CD4-positive, alpha-beta T cell treated with Interleukin-17A for 1 hour (primary cell): ENCODE results near the gene LPAR1.
"Not testable (repeated sequence)": the region's sequence is repeated elsewhere in the genome, so short reads cannot be mapped to it uniquely, and the experiment has no call there.

Experiments
- DNase-seq: peaks from one replicate; pipeline ENCODE4 v3.0.0-alpha.2; 2020

LPAR1 gene

DNA sequence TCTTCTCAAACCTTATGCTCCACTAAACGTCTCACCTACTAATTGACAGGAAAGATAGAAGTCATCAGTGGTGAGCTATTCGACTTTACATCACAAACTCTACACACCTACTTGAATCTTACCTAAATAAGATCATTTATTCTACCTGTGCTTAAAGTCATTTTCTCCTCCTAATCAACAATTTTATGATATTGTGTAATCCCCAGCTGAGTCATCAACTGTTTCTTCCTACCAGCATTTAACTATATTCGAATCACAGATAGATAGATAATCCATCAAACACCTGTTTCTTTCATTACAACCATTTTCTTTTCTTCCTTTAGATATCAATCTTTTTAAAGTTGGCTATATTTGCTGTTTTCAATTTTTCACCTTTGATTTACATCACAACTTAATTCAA lies 181.5 kb downstream of the LPAR1 start:
- DNase-seq = no peak

DNA sequence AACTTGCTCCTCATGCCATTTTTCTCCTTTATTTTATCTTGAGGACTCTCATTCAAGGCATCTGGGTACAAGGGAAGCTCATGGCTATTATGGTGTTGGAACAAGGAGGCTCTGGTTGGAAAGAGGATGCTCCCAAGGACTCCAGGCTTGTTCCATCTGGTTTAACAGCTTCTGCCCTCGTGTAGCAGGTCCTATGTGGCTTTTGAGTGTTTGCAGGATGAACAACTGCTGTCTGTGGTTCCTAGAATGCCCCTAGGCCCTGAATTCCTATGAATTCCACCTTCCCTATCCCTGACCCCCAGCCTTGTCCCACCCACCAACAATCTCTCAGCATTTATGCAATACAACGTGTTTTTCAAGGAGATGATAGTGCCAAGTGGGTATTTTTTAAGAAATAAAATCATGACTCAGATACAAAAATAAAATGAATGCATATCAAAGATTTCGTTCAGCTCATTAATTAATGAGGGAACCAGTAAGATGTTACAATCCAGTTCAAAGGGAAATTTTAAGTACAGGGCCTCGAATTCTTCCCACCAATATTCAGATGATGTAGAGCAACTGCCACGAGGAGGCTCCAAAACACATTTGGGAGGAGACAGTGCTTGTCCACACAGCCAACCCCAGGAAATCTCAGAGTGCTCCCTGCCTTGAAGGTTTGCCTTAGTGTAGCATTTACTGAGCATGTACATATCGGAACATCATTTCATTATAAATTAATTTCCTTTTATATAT lies 187.7 kb downstream of the LPAR1 start:
- DNase-seq = no peak

DNA sequence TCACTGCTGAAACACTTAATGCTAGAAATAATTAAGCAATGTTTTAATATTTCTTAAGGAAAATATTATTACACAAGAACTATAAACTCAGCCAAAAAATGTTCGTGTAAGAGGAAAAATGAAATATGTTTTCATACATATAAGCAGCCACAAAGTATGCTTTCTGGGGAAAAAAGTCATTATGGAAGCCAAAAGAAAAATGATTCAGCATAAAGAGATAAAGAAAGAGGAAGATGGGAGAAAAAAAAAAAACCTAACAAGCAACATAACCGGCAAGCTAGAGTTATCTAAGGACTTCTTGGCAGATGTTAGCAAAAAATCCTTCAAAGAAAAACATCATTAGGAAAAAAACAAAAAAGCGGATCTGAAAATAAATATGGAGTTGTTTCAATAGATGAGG lies 190.6 kb downstream of the LPAR1 start:
- DNase-seq = no peak

DNA sequence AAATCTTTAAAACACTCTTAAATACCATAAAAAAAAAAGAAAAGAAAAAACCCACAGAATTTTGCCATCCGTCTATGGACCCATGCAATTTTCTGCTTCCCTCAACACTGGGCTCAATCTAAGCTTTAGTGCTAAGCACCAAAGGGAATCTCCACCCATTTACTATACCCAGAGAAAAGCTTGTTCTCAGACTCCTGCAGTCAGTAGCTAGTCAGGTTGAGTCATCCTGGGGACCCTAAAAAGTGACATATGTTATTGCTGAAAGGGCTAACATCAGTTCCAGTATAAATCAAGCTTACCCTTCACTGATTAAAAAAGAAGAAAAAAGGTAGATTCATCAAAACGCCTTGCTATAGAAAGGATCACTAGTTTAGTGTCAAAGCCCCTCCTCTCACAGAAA lies 192.1 kb downstream of the LPAR1 start:
- DNase-seq = no peak

DNA sequence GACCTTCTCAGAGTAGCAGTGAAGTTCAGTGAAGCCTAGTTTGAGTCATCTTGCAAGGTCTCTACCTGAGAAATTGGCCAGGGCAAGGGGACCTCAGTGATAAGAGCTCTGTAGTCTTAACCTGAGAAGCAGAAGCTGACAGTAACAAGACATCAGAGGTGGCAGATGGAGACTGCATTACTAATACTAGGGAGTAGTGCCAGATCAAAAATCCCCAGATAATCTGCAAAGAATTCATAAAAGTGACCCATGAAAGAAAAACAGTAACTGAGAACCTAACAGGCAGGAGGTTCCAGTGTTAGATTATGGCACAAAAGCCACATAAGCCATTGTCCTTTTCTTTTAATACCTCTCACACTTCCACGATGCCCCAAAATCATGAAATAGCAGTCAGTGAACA lies 194.1 kb downstream of the LPAR1 start:
- DNase-seq = no peak

DNA sequence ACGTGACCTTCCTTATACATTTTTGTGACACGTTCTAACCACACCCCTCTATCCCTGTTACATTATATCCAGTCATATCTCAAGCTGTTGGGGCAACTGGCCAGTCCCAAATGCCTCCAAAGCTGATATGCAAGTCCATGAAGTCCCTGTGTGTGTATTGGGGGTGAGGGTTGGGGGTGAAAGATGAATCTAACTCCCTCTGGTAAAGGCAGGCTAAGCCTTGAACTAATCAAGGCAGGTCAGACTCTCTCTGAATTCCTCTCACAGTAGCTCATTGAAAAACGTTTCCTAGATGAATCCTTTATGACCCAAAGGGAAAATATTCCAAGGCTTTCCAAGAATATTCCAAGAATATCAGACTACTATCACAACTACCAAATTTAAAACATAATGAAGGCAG lies 195.3 kb downstream of the LPAR1 start:
- DNase-seq = no peak

DNA sequence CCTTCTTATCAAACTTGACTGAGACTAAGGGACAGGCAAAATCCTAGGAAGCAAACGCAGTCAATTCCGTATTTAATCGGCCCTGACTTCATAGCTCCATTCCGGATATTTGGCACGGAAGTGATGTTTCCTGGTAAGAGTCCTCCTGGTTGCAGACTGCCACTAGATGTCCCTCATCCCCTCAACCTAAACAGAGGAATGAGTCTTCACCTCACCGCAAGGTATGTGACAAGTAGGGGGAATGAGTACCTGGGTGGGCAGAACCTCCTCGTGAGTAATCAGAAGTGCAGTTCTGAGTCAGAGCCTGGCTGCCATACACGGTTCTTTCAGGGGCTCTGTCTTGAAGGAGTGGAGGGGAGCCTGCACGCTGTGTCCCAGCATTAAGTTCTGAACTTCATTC lies 196.1 kb downstream of the LPAR1 start:
- no peak for DNase-seq

DNA sequence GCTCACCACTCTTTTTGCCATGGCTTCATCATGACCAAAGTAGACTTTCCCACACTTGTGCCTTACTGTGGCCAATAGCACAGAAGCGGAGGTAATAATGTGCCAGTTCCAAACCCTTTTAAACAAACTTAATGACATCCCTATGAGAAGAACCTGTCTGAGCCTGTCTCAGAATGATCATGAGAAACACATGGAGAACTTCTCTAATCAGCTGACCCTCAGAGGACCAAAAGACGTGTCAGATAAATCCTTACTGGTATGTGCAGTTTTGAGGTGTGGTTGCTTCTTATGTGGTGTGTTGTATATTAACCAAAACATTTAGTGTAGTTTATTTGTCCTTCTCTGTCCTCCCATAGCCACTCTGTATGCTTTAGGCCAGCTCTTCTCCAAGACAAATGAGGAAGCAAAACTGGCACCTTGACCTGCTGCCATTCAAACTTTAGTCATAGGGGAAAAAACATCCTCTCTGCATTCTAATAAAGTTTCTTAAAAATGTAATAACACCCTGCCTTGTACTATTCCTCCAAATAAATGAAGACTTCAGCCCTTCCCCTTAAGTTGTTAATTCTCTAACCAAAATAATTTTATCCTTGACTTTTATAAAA lies 200.8 kb downstream of the LPAR1 start:
- DNase-seq = no peak

DNA sequence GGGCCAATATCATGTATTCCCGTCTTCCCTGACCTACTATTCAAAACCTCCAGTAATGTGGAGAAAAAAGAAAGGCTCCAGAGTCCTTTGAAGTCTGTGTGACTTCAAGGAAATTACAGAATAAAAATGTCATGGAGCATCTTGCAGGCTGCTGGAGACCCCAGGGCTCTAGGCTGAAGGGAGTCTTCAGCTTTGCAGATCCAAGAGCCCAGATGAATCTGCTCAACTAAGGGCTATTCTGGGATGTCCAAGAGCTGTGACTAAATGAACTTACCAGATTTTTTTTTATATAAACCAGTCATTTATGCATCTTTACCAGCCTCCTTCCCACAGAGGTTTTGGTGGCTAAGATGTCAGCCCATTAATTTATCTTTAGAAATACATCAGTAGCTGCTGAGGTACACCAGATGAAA lies 202.4 kb downstream of the LPAR1 start:
- DNase-seq = no peak

DNA sequence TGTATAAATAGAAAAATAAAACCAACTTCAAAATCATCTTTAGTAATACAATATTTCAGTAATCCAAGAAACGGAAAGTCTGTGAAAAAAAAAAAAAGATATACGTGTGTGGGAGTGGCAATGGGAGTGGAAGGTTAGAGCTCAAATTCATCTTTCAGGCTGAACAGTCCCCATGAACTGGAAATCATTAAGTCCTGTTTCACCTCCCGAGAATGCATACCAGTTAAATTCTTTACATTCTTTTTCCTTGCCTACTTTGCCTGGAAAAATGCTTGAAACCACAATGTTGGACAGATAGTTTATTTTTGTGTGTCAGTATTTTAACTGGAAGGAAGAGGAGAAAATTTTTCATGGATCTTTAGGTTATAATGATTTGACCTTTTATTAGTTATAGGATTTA lies 202.9 kb downstream of the LPAR1 start:
- DNase-seq = no peak

DNA sequence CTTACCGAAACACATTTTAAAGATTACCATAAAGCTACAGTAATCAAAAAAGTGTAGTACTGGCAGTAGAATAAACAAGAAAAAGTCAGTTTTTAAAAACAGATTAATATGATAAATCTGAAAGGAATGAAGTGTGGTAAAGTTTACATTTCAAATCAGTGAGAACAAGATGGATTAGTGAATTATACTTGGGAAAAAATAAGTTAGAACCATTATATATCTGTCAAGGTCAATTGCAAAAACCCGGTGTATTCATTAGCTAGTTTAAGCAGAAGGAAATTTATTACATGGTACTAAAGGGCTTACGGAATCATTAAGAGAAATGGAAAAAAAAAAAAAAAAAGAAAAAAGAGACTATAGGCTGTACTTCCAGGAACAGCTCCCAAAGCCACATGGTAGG lies 205.3 kb downstream of the LPAR1 start:
- no peak for DNase-seq

DNA sequence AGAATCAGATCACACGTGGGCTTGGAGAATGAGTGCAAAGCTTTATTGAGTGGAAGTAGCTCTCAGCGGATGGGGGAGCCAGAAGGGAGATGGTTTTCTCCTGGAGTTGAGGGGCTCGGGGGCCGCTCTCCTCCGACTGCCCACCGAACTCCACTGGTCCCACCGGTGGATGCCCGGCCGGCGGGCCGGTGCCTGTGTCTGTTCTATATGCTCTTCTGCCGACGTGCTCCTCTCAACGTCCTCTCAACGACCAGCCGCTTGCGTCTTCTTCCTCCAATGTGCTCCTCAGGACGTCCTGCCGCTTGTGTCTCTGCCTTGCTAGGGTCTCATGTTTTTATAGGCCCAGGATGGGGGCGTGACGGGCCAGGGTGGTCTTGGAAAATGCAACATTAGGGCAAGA lies 207.8 kb downstream of the LPAR1 start:
- DNase-seq = no peak

DNA sequence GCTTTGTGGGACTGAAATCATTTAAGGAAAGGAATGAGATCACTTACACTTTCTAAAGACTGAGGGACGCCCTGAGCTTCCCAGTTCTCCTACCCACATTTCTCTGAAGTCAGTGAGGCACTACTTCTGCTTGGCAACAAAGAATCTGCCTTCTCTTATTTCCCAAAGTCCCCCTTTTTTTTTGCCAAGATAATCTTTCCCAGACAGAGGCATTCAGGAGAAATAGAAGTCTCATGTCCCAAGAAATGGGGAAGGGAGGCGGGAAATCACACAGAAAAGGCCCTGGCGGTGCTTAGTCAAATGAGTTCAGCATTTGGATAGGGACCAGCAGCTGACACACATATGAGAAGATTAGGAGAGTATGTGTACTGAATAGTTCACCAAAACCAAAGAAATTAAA lies 210.0 kb downstream of the LPAR1 start:
- no peak for DNase-seq

DNA sequence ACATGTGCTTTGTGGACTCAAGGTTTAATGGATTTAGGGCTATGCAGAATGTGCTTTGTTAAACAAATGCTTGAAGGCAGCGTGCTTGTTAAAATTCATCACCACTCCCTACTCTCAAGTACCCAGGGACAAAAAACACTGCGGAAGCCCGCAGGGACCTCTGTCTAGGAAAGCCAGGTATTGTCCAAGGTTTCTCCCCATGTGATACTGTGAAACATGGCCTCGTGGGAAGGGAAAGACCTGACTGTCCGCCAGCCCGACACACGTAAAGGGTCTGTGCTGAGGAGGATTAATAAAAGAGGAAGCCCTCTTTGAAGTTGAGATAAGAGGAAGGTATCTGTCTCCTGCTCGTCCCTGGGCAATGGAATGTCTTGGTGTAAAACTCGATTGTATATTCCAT lies 211.9 kb downstream of the LPAR1 start:
- DNase-seq = not testable (repeated sequence)

DNA sequence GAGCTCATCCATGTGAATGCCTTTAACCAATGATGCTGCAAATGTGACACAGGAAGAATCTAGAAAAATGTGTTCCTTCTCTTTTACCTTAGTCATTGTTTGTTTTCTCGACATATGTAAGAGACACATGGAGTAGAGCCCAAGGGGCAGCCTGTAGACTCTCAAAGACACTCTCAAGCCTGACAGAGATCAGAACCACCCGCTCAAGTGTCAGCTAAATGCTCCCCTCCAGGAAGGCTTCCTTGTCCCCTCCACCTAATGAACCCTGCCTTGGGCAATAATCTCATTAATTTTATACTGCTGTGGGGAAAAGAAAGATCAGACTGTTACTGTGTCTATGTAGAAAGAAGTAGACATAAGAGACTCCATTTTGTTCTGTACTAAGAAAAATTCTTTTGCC lies 212.3 kb downstream of the LPAR1 start:
- DNase-seq = no peak

DNA sequence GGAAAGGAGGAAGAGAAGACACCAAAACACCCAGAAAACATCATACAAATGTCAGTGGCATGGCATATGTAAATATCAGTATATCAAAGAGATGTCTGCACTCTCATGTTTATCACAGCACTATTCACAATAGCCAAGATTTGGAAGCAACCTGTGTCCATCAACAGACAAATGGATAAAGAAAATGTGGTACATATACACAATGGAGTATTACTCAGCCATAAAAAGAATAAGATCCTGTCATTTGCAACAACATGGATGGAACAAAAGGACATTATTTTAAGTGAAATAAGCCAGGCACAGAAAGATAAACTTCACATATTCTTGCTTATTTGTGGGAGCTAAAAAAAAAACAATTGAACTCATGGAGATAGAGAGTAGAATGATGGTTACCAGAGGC lies 213.1 kb downstream of the LPAR1 start:
- DNase-seq = not testable (repeated sequence)
